ENCODE data around the gene KIF17.
"Not testable (repeated sequence)": the region's sequence is repeated elsewhere in the genome, so short reads cannot be mapped to it uniquely, and the experiment has no call there.

Gene KIF17

GRCh38 chr1:20681999-20682398 lies 35.8 kb downstream of the KIF17 start:
- H3K36me3 Mint-ChIP-seq (ENCODE audit: low read depth): peaks cover 11% of the 10 kb centered on the region
- H3K27ac Mint-ChIP-seq: peak overlapping the region; percentile 70
- H3K9me3 Mint-ChIP-seq: no peaks in the 10 kb centered on the region
- no peak overlapping the region for H3K4me3 Mint-ChIP-seq
- peaks cover 6% of the 10 kb centered on the region for H3K27me3 Mint-ChIP-seq (ENCODE audit: low read depth, poor library complexity)
- TF ChIP-seq, protein P1, sequence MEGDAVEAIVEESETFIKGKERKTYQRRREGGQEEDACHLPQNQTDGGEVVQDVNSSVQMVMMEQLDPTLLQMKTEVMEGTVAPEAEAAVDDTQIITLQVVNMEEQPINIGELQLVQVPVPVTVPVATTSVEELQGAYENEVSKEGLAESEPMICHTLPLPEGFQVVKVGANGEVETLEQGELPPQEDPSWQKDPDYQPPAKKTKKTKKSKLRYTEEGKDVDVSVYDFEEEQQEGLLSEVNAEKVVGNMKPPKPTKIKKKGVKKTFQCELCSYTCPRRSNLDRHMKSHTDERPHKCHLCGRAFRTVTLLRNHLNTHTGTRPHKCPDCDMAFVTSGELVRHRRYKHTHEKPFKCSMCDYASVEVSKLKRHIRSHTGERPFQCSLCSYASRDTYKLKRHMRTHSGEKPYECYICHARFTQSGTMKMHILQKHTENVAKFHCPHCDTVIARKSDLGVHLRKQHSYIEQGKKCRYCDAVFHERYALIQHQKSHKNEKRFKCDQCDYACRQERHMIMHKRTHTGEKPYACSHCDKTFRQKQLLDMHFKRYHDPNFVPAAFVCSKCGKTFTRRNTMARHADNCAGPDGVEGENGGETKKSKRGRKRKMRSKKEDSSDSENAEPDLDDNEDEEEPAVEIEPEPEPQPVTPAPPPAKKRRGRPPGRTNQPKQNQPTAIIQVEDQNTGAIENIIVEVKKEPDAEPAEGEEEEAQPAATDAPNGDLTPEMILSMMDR (IDR thresholded peaks at IDR 0.05): no peak
- peaks cover 19% of the 10 kb centered on the region for H3K4me1 Mint-ChIP-seq
- no peak for DNase-seq

DNA sequence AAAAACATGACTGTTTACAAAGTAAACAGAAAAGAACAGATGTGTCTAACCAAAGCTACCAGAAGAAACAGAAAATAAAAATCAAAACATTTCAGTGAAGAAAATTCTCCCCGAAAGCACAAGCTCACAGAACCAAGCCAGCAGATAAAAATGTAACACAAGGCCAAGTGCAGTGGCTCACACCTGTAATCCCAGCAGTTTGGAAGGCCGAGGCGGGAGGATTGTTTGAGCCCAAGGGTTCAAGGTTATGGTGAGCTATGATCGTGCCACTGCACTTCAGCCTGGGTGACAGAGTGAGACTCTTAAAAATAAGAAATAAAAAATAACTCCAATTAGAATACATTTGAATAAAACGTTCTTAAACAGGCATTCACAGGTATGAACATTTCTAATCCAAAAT lies 37.5 kb downstream of the KIF17 start:
- Mint-ChIP-seq H3K27me3 (ENCODE audit: low read depth, poor library complexity) (peaks cover 9% of the 10 kb centered on the region), H3K9me3 (no peaks in the 10 kb centered on the region), H3K36me3 (ENCODE audit: low read depth) (peaks cover 11% of the 10 kb centered on the region), H3K27ac (no peak overlapping the region), H3K4me3 (no peak overlapping the region), H3K4me1 (peaks cover 4% of the 10 kb centered on the region)
- DNase-seq: no peak
- TF ChIP-seq, protein P1 (IDR thresholded peaks at IDR 0.05): no peak

- TF ChIP-seq, protein P1 (IDR thresholded peaks at IDR 0.05): no peak
- H3K9me3 Mint-ChIP-seq: no peaks in the 10 kb centered on the region
- H3K36me3 Mint-ChIP-seq (ENCODE audit: low read depth): peaks cover 11% of the 10 kb centered on the region
- H3K27ac Mint-ChIP-seq: no peak overlapping the region
- no peak for DNase-seq
- no peaks in the 10 kb centered on the region for H3K4me1 Mint-ChIP-seq
- H3K27me3 Mint-ChIP-seq (ENCODE audit: low read depth, poor library complexity): peaks cover 9% of the 10 kb centered on the region
- H3K4me3 Mint-ChIP-seq: no peak overlapping the region
Observed at GRCh38 chr1:20678599-20678998, 39.2 kb downstream of the KIF17 start.

- H3K9me3 Mint-ChIP-seq; H3K27ac Mint-ChIP-seq; H3K36me3 Mint-ChIP-seq (ENCODE audit: low read depth); H3K27me3 Mint-ChIP-seq (ENCODE audit: low read depth, poor library complexity); DNase-seq; H3K4me3 Mint-ChIP-seq; H3K4me1 Mint-ChIP-seq: not testable (repeated sequence)
Observed at GRCh38 chr1:20673626-20674025, 44.2 kb downstream of the KIF17 start.

DNA sequence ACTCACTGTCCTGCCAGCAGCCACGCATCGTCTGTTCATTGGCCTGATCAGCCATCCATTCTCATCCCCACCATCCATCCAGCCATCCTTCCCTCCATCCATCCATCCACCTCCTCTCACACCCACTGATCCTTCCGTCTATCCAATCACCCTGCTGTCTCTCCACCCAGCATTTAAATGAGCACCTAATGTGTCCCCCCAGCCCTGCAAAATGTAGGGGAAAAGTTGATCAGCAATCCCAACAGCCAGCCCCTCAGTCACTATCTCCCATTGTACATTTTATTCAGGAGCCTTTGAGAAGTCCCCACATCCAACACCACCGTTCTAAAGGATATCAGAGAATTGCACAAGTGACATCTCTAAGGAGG lies 45.6 kb downstream of the KIF17 start:
- Mint-ChIP-seq H3K4me3 (no peak overlapping the region), H3K27ac (peak overlapping the region; percentile 4), H3K4me1 (no peaks in the 10 kb centered on the region), H3K27me3 (ENCODE audit: low read depth, poor library complexity) (peaks cover 9% of the 10 kb centered on the region), H3K9me3 (no peaks in the 10 kb centered on the region), H3K36me3 (ENCODE audit: low read depth) (no peaks in the 10 kb centered on the region)
- no peak for DNase-seq
- TF ChIP-seq, protein P1 (IDR thresholded peaks at IDR 0.05): no peak

DNA sequence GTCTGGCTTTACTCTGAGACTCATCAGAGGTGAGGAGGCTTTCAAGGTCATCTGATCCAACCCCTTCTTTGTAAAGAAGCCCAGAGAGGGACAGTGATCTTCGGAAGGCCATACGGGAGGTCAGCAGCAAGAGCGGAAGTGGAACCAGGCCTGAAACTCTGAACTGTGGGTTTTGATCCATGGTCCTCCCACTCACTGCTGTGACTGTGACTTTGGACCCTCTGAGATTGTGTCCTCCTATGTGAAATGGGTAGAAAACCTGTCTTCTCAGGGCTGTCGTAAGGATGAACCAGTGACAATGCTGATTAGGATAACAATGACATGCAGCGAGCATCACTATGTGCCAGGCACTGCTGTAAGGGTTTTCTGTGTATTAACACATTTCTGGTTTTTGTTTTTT lies 46.9 kb downstream of the KIF17 start:
- TF ChIP-seq, protein P1 (IDR thresholded peaks at IDR 0.05): no peak
- Mint-ChIP-seq H3K9me3 (peaks cover 3% of the 10 kb centered on the region), H3K4me3 (no peak overlapping the region), H3K27me3 (ENCODE audit: low read depth, poor library complexity) (peaks cover 6% of the 10 kb centered on the region), H3K36me3 (ENCODE audit: low read depth) (no peaks in the 10 kb centered on the region), H3K27ac (no peak overlapping the region), H3K4me1 (no peaks in the 10 kb centered on the region)
- DNase-seq: no peak
